Measurements from ENCODE around the gene NLGN1. TPM values are rescaled to one million over a fixed set of nuclear protein-coding genes. Genes with fewer than 3 reads are reported as not detected.

The NLGN1 gene
- total and polyA plus RNA-seq, 2 of the 8 experiments (the other 6 are each of a cell fraction or from before 2014, with no cell fraction given) = 7.8 to 14.8 TPM

GRCh38 chr3:173902871-173903270, 505.3 kb downstream of the NLGN1 start:
- Histone ChIP-seq H3K18ac (ENCODE audit: extremely low read depth, low read length) (no peak overlapping the region), H3K23ac (ENCODE audit: insufficient read length) (no peak overlapping the region), H3K4me3 (ENCODE audit: extremely low read depth in 1 of 4, insufficient read depth in 2 of 4, low read depth in 3 of 4, low read length in 4 of 4) (no peak overlapping the region), H2AK5ac (ENCODE audit: low read depth, low read length) (no peak overlapping the region), H4K91ac (replicated peaks; ENCODE audit: insufficient read length, low read length) (no peak overlapping the region), H2BK5ac (ENCODE audit: low read depth, low read length) (no peak overlapping the region), H2BK12ac (ENCODE audit: low read depth, low read length) (no peak overlapping the region), H3K36me3 (ENCODE audit: control insufficient read depth in 2 of 4, insufficient read depth in 4 of 4, low read length in 3 of 4) (no peaks in the 10 kb centered on the region), H4K20me1 (replicated peaks in 1 of 2; ENCODE audit: control insufficient read depth in 1 of 2, insufficient read depth in 2 of 2, low read length in 2 of 2) (no peaks in the 10 kb centered on the region), H3K23me2 (ENCODE audit: low read depth, low read length) (no peaks in the 10 kb centered on the region), H4K5ac (ENCODE audit: insufficient read length, low read depth, low read length) (no peak overlapping the region), H3K56ac (replicated peaks; ENCODE audit: insufficient read length, low read depth, low read length) (no peak overlapping the region), H3K27me3 (replicated peaks in 1 of 4; ENCODE audit: control insufficient read depth in 3 of 4, extremely low read depth in 1 of 4, insufficient read depth in 3 of 4, low read length in 3 of 4) (no peaks in the 10 kb centered on the region), H2BK20ac (ENCODE audit: low read length) (no peak overlapping the region), H3K27ac (ENCODE audit: low read depth, low read length) (no peak overlapping the region), H3K4me2 (ENCODE audit: insufficient read depth in 1 of 2, low read depth in 2 of 2, low read length in 2 of 2) (no peak overlapping the region), H2BK120ac (replicated peaks; ENCODE audit: low read depth, low read length) (no peak overlapping the region), H3K4me1 (replicated peaks in 1 of 4; ENCODE audit: control insufficient read depth in 3 of 4, insufficient read depth in 4 of 4, low read length in 3 of 4) (no peaks in the 10 kb centered on the region), H3K9me3 (ENCODE audit: insufficient read depth in 2 of 2, low read depth in 1 of 2, low read length in 1 of 2) (no peaks in the 10 kb centered on the region), H4K8ac (ENCODE audit: extremely low read depth, insufficient read depth, low read length) (no peak overlapping the region), H3K14ac (ENCODE audit: insufficient read length) (no peak overlapping the region), H3K9ac (replicated peaks in 1 of 4; ENCODE audit: extremely low read depth in 1 of 4, low read depth in 3 of 4, low read length in 3 of 4) (no peak overlapping the region), H3K4ac (replicated peaks; ENCODE audit: insufficient read length, low read depth, low read length) (no peak overlapping the region), H3K79me2 (ENCODE audit: control insufficient read depth in 1 of 2, insufficient read depth in 2 of 2, low read length in 2 of 2) (no peaks in the 10 kb centered on the region), H2AFZ (ENCODE audit: low read length) (no peak overlapping the region), H2BK15ac (ENCODE audit: low read length) (no peak overlapping the region), H3K79me1 (ENCODE audit: low read depth, low read length) (no peaks in the 10 kb centered on the region)
- FAIRE-seq = no peak
- CTCF ChIA-PET (ENCODE audit: partially characterized antibody) = interaction anchor here (1.1 kb wide), 1 partner anchor 12 kb away, joined by 3 read pairs; no protein-coding TSS in a partner anchor
- 87% methylated on average over 2 of the region's 2 CpGs; no CpG with 5 or more reads in 1 of the 2 experiments for WGBS, 2 experiments (ENCODE audit: extremely low coverage in 1 of 2, insufficient coverage in 1 of 2, insufficient read length in 1 of 2, insufficient replicate concordance in 2 of 2, low coverage in 1 of 2, low lambda C conversion rate in 2 of 2, missing lambda C conversion rate in 1 of 2)
- POLR2A ChIA-PET (ENCODE audit: partially characterized antibody) = interaction anchor here (0.8 kb wide), 1 partner anchor 10 kb away, joined by 3 read pairs; no protein-coding TSS in a partner anchor
- DNase-seq (ENCODE audit: low read depth in 1 of 2, low spot score in 2 of 2) = no peak
- TF ChIP-seq SUZ12 (IDR thresholded peaks at IDR 0.05; ENCODE audit: low read length) (no peak), MAFK (IDR thresholded peaks at IDR 0.05; ENCODE audit: low read depth, low read length) (no peak), JUND (IDR thresholded peaks at IDR 0.05; ENCODE audit: low read length) (no peak), NANOG (IDR thresholded peaks at IDR 0.05; ENCODE audit: insufficient read depth, low read depth, low read length, poor library complexity, severe bottlenecking) (no peak), RXRA (IDR thresholded peaks at IDR 0.05; ENCODE audit: insufficient read depth, low read depth, low read length) (no peak), ASH2L (IDR thresholded peaks at IDR 0.05; ENCODE audit: low read length) (no peak), SIX5 (IDR thresholded peaks at IDR 0.05; ENCODE audit: low read depth, low read length) (no peak), SRF (IDR thresholded peaks at IDR 0.05; ENCODE audit: low read depth, low read length) (no peak), CTCF (IDR thresholded peaks at IDR 0.05; ENCODE audit: control extremely low read depth in 1 of 3, insufficient read depth in 1 of 3, low read depth in 1 of 3, low read length in 3 of 3) (no peak), CHD2 (IDR thresholded peaks at IDR 0.05; ENCODE audit: low read length) (no peak), TAF1 (IDR thresholded peaks at IDR 0.05; ENCODE audit: low read depth, low read length) (no peak), KDM4A (IDR thresholded peaks at IDR 0.05; ENCODE audit: low read depth, low read length, severe bottlenecking) (no peak), NRF1 (IDR thresholded peaks at IDR 0.05; ENCODE audit: low read depth, low read length) (no peak)
